ENCODE measurements around the gene RPTOR.

Gene RPTOR

GRCh38 chr17:80947200-80947940, 402.7 kb downstream of the RPTOR start:
- DNase-seq (ENCODE audit: low read depth in 2 of 2) = no peak

GRCh38 chr17:80948019-80948975, 403.7 kb downstream of the RPTOR start:
- no peak for DNase-seq (ENCODE audit: low read depth in 2 of 2)

- DNase-seq (ENCODE audit: low read depth in 2 of 2) = no peak
These were observed 404.4 kb downstream of the RPTOR start for GRCh38 chr17:80948976-80949450.

DNA sequence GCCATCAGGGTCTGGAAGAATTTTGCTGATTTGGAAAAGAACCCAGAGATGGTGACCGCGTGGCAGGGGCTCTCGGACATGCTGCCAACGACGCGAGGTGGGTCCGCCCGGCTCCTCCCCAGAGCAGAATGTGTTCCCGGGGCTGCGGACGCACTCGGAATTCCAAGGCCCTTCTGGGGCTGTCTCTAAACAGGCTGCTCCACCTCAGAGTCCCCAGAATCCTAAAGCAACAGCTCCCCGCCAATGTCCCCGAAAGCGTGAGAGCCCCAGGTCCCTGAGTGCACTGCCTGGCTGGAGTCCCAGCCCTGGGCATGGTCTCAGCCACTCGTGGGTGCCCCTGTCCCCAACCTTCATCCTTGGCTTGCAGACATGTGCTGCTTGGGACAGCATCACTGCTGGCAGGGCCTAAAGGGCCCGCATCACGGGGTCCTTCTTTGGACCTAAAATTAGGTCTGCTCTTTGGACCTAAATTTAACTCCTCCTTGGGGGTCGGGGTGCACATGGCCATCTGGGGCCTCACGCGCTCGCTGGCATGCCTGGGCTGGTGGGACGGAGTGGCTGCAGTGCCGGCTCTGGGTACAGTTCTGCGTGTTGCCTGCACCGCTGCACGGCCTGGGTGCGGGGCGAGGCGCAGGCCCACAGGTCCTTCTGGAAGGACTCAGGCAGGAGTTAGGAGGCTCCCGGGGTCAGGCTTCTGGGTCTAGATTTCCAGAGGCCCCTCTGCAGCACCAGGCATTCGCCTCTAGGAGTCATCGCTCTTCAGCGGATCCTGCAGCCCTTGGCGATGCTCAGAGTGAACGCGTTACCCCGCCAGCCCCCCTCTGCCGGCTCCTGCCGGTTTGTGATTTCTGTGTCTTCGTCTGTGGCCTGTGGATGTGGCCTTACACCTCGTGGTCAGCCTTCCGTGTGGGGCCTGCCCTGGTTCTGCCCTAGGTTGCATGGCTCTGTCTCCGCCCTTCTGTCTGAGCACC, 405.1 kb downstream of the RPTOR start:
- DNase-seq (ENCODE audit: low read depth in 2 of 2) = no peak

DNA sequence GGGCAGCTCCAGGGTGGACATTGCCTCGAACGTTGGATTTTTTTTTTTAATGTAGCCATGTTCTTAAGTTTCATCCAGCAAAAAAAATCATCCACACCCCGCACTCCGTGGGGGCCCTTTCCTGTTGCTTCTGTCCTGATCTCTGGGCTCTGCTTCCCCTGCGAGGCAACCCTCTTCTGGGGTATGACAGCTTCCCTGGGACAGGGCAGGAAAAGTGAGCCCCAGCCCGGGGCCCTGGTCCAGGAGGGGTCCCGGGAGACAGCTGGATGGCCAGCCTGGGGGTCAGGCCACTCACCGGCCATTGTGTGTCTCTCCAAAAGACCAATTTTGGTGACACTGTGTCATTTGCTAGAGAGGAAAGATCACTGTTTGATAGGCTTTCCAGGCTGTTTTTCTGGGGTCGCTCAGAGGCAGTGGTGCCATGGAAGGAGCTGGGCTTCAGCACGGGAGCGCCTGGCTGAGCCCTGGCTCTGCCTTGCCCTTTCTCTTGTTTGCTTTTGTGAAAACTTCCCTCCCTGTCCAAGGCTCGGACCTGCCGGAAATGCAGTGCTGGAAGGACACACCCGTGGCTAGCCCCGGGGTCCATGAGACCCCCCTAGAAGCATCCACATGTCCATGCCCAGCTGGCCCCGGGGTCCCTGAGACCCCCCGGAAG, 406.0 kb downstream of the RPTOR start:
- no peak for DNase-seq (ENCODE audit: low read depth in 2 of 2)

DNA sequence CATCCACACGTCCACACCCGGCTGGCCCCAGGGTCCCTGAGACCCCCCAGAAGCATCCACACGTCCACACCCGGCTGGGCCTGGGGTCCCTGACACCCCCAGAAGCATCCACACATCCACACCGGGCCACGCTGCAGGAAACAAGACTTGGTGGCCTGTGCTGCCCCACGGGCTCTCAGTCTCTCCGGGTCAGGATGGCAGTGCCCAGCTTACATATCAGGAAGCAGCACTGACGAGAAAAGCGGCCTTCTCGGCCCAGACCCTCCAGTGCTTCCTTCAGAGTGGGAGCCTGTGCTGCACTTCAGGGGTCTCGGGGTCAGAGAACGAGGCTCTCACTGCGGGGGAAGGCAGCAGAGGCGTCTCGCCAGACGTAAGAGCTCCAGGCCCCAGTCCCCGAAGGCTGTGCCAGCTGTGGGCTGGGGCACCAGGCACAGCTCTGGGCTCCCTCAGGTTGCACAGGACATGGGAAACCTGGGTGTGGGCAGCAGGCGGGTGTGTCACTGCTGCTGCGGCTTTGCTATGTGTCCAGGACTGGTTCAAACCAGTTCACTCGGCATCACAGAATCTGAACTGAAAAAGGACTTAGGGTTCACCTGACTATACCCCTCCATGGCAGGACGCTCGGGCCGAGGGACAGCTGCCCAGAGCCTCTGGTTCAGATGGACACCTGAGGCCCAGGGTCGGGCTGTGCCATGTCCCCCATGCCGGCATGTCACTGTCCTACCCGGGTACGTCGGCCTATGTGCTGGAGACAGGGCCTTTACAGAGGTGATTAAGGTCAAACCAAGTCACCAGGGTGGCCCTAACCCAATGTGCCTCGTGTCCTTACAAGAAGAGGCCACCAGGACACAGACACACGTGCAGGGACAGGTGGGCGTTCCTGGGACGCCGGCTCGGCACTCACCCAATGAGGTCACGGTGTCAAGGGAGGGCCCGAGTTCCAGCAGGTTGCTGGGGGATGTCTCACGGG, 406.8 kb downstream of the RPTOR start:
- no peak for DNase-seq (ENCODE audit: low read depth in 2 of 2)

GRCh38 chr17:80952291-80952690, 407.7 kb downstream of the RPTOR start:
- no peak for DNase-seq (ENCODE audit: low read depth in 2 of 2)

DNA sequence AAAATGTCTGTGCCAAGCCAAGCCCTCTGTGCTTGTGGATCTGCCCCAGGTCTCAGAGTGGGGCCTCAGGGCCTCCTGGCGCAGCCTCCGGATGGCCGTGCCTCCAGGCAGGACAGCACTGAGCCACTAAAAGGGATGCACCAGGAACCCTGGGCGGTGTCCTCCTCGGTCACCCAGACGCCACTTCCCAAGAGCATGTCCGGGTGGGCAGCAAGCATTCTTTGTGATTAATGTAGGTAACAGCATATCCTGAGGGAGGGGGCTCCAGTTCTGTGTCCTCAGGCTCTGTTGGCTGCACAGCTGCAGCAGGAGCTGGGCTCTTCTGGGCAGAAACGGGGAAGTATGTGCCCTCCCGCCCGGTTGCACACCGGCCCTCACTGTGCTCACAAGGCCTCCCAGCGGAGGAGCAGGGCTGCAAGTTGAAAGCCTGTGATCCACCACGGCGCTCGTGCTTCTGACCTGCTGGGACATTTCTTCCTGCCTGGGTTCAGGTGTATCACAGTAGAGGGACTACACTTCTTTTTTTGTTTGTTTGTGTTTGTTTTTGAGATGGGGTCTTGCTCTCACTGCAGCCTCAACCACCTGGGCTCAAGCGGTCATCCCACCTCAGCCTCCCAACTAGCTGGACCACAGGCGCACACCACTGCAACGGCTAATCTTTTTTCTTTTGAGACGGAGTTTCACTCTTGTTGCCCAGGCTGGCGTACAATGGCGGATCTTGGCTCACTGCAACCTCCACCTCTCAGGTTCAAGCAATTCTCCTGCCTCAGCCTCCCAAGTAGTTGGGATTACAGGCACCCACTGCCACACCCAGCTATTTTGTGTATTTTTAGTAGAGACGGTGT, 409.1 kb downstream of the RPTOR start:
- no peak for DNase-seq (ENCODE audit: low read depth in 2 of 2)

GRCh38 chr17:80955078-80955477, 410.4 kb downstream of the RPTOR start:
- DNase-seq (ENCODE audit: low read depth in 2 of 2) = no peak

DNA sequence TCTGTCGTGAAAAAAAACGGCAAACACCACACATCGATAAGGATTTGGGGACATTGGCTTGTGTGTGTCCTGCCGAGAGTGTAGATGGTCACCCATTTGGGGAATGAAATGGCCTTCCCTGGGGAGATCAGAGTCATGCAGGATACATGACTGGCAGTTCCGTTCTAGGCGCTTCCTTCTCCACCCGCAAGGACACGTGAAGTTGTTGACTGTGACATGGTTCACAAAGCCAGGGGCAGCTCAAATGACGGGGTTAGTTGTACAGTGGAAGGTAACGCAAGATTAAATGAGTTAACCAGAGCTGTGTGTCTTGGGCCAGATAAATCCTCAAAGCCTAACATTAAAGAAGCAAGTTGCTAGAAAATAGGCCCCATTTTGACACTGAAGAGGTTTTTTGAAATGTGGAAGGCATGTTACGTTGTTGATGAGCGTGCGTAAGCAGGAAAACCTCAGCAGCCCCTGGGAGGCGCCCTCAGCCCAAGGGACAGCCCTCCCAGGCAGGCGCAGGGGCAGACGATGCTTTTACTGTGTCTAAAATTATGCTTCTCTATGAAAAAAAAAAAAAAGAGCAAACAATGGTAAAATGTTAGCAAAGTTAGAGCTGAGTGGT, 411.1 kb downstream of the RPTOR start:
- no peak for DNase-seq (ENCODE audit: low read depth in 2 of 2)

- DNase-seq (ENCODE audit: low read depth in 2 of 2) = no peak
These were observed 411.9 kb downstream of the RPTOR start for GRCh38 chr17:80956321-80957190.

GRCh38 chr17:80957461-80957941, 412.9 kb downstream of the RPTOR start:
- no peak for DNase-seq (ENCODE audit: low read depth in 2 of 2)

DNA sequence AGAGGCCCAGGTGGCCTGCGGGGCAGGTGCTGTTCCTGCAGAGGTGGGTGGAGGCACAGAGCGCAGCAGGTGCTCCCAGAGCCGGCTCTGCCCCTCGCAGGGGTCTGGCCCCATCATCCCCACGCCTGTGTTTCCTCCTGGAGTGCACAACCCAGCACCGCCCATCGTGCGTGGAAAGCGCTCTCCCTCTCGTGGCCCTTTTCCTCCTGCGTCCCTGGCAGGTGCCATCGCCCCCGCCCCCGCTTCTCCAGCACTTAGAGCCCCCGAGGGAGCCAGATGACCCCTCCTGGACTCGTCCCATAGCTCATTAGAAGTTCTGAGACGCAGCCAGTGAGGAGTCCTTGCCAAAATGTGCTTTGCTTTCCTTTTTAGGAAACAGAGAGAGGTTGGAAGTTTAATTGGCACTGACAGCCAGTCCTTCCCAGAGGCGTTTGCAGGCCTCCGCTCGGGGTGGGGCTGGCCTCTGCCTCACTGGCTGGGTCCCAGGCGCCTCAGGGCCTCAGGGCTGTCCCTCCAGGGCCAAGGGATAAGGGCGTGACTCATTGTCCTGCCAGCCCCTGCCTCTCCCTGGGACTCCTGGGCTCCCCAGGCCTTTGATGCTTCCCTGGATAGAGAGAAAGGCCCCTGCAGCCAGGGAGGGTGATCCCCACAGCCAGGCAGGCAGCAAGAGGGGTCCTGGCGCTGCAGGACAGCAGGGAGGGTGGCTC, 414.8 kb downstream of the RPTOR start:
- DNase-seq (ENCODE audit: low read depth in 2 of 2) = no peak

DNA sequence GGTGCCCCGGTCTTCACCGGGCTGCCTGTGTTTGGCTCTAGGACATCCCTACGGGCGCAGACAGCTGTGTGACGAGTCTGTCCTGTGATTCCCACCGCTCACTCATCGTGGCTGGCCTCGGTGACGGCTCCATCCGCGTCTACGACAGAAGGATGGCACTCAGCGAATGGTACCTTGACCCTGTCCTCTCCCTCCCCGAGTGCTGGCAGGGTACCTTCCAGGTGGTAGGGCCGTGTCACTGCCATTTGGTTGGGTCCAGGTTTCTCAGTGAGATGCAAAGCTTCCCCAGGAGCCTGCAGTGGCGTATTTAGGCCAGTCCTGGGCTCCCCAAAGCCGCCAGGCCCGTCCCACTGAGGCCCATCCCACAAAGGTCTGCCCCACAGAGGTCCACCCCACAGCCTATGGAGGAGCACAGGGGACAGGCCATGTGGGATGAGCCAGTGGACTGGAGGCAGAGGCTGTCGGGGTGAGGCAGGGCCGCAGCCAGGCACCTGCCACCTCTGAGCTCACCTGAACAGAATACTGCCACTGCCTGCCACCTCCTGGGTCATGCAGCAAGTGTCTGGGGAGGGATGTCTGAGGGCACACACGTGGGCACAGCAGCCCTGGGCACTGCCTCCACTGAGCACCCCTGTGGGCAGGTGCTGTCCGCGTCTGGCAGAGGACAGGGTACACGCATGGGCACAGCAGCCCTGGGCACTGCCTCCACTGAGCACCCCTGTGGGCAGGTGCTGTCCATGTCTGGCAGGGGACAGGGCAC, 415.6 kb downstream of the RPTOR start:
- no peak for DNase-seq (ENCODE audit: low read depth in 2 of 2)

- no peak for DNase-seq (ENCODE audit: low read depth in 2 of 2)
These were observed 416.3 kb downstream of the RPTOR start for GRCh38 chr17:80960797-80961452.
